Right lobe of liver (tissue), 4 donors: ENCODE measurements around the gene FOXN4.

Experiments
- POLR2A ChIP-seq: fragments of 450-650 bp; IDR thresholded peaks from one replicate; pipeline ENCODE4 v1.6.1; 2017; ENCODE audit warnings: antibody characterized with exemption, mild to moderate bottlenecking
- TF ChIP-seq, protein P1 (sequence below), 4 donors: fragments of 200-600 bp in 3 of 4; fragments of 450-650 bp in 1 of 4; IDR thresholded peaks; one replicate each; pipeline versions ENCODE4 v1.5.1 to v1.8.0; 2016 to 2022; ENCODE audit warnings: antibody characterized with exemption in 4 of 4, mild to moderate bottlenecking in 2 of 4
- donor health status: DM: no; HTN: no; CAD: no.
- donor health status: DM: no; HTN: no; CAD: no.
- donor health status: DM: no; HTN: yes; CAD: no.

DNA sequence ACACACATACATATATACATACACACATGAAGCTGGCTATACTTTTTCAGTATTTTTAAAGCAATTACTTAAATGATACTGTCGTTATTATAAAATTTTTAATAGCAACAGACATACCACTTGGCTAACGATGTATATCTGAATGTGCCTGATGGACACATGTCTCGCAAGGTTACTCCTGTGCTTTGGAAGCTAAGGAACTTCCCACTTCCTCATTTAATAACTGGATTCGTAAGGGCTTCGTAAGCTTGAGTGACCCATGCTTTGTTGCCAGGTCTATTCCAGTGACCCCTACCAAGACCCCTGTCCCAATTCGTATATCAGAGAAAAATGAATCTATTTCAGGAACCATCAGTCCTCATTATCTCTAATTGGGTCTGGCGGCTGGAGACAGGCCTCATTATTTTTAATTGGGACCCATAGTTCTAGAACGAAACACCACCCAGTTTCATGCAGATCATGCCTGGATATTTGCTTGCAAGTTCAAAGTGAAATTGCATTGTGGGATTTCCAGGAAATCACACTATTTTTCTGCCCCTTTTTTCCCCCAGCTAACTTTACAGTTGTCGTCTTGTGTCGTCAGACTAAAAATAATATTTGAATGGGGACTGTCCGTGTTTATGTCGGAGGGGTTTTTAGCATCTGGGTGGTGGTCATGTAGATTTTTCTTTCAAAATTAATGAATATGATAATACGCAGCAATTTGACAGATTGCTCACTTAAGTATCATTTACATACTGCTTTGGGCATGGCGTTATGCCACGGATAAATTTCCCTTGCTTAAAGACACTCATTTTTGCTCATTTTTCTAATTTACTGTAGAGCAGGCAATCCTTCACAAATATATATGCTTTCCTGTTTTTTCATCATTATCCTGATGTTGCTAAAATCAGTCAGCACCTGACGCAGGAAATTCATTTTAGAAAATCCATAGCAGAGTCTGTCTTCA is 21.5 kb upstream of the FOXN4 start:
- TF ChIP-seq, protein P1, sequence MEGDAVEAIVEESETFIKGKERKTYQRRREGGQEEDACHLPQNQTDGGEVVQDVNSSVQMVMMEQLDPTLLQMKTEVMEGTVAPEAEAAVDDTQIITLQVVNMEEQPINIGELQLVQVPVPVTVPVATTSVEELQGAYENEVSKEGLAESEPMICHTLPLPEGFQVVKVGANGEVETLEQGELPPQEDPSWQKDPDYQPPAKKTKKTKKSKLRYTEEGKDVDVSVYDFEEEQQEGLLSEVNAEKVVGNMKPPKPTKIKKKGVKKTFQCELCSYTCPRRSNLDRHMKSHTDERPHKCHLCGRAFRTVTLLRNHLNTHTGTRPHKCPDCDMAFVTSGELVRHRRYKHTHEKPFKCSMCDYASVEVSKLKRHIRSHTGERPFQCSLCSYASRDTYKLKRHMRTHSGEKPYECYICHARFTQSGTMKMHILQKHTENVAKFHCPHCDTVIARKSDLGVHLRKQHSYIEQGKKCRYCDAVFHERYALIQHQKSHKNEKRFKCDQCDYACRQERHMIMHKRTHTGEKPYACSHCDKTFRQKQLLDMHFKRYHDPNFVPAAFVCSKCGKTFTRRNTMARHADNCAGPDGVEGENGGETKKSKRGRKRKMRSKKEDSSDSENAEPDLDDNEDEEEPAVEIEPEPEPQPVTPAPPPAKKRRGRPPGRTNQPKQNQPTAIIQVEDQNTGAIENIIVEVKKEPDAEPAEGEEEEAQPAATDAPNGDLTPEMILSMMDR (IDR thresholded peaks at IDR 0.05), result no peak
- no peak for TF ChIP-seq POLR2A
